ENCODE data around the gene FAM184B.

FAM184B gene

DNA sequence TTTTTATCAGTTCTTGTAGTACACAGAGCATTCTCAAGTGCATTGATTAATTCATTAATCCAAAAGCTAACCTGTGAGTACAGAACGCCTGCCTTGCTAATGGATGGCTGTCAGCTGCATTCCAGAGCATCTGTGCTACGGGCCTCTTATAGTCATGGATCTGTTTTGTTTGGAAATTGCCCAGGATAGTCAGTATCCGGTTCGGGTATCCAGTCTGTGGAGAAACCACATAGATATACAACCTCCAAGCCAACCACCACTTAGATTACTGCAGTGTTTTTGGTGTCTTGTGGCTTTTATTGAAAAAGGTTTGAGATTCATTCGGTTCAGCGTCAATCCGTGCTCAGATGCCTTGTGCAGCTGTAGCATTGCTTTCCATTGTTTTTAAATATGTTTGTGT is 200.5 kb downstream of the FAM184B start:
- Histone ChIP-seq H3K27ac (no peak overlapping the region), H3K9ac (ENCODE audit: insufficient read length) (no peak overlapping the region), H3K4me3 (no peak overlapping the region), H3K36me3 (ENCODE audit: insufficient read depth, low read length) (no peaks in the 10 kb centered on the region; the same call in 1 of the 2 replicates), H3K9me3 (ENCODE audit: low read depth, low read length) (no peaks in the 10 kb centered on the region)
- TF ChIP-seq POLR2AphosphoS5 (IDR thresholded peaks at IDR 0.05; ENCODE audit: borderline replicate concordance, low read depth, low read length) (no peak), FOXP2 (optimal IDR thresholded peaks at IDR 0.05; ENCODE audit: control extremely low read depth, extremely low read length, insufficient read depth) (no peak), EZH2 (IDR thresholded peaks at IDR 0.05) (no peak)
- DNase-seq (ENCODE audit: low read depth, low spot score), result no peak

All from SK-N-MC (cell line).